Epidermal melanocyte (primary cell): ENCODE data around the gene BSN.

Source experiments
- DNase-seq: peaks from one replicate; pipeline ENCODE4 v3.0.0; 2011; ENCODE audit warnings: low spot score; ENCODE audit not compliant: insufficient read length

The BSN gene

GRCh38 chr3:49602049-49602554 lies 47.8 kb downstream of the BSN start:
- DNase-seq, result no peak

GRCh38 chr3:49602877-49603411 lies 48.7 kb downstream of the BSN start:
- no peak for DNase-seq

GRCh38 chr3:49606427-49606826 lies 52.1 kb downstream of the BSN start:
- no peak for DNase-seq

- DNase-seq, result no peak
These were observed 52.9 kb downstream of the BSN start for GRCh38 chr3:49607105-49607591.

GRCh38 chr3:49607796-49608195 lies 53.5 kb downstream of the BSN start:
- DNase-seq, result no peak

- no peak for DNase-seq
These were observed 55.0 kb downstream of the BSN start for GRCh38 chr3:49609314-49609713.

GRCh38 chr3:49609815-49610214 lies 55.5 kb downstream of the BSN start:
- no peak for DNase-seq

GRCh38 chr3:49610666-49611280 lies 56.5 kb downstream of the BSN start:
- no peak for DNase-seq

- DNase-seq, result no peak
These were observed 57.0 kb downstream of the BSN start for GRCh38 chr3:49611291-49611690.

GRCh38 chr3:49611719-49612118 lies 57.4 kb downstream of the BSN start:
- no peak for DNase-seq

- no peak for DNase-seq
These were observed 60.7 kb downstream of the BSN start for GRCh38 chr3:49614936-49615335.

- DNase-seq, result no peak
These were observed 61.8 kb downstream of the BSN start for GRCh38 chr3:49616061-49616460.

- no peak for DNase-seq
These were observed 62.2 kb downstream of the BSN start for GRCh38 chr3:49616491-49616941.

GRCh38 chr3:49617390-49618013 lies 63.2 kb downstream of the BSN start:
- DNase-seq, result no peak

- no peak for DNase-seq
These were observed 64.1 kb downstream of the BSN start for GRCh38 chr3:49618412-49618811.

GRCh38 chr3:49619649-49620048 lies 65.4 kb downstream of the BSN start:
- DNase-seq, result no peak

GRCh38 chr3:49620728-49621127 lies 66.5 kb downstream of the BSN start:
- DNase-seq, result no peak

GRCh38 chr3:49623071-49623470 lies 68.8 kb downstream of the BSN start:
- no peak for DNase-seq

- DNase-seq, result no peak
These were observed 70.8 kb downstream of the BSN start for GRCh38 chr3:49625071-49625470.

- no peak for DNase-seq
These were observed 71.9 kb downstream of the BSN start for GRCh38 chr3:49626101-49626581.

- DNase-seq, result no peak
These were observed 72.5 kb downstream of the BSN start for GRCh38 chr3:49626796-49627195.

- DNase-seq, result no peak
These were observed 73.4 kb downstream of the BSN start for GRCh38 chr3:49627634-49628033.

- DNase-seq, result no peak
These were observed 74.0 kb downstream of the BSN start for GRCh38 chr3:49628249-49628648.
